Neural cell (in vitro differentiated cells): ENCODE measurements around the gene NPM1.

Experiments
- CTCF ChIP-seq: fragments of 450-650 bp; IDR thresholded peaks from 2 replicates; pipeline ENCODE4 v1.5.1; 2014; ENCODE audit warnings: antibody characterized with exemption, mild to moderate bottlenecking, moderate library complexity; ENCODE audit not compliant: poor library complexity, severe bottlenecking
- EP300 ChIP-seq: fragments of 450-650 bp; conservative IDR thresholded peaks from 2 replicates; pipeline ENCODE4 v1.6.1; 2014; ENCODE audit warnings: antibody characterized with exemption, mild to moderate bottlenecking, moderate library complexity; ENCODE audit not compliant: poor library complexity, severe bottlenecking
- EZH2 ChIP-seq: fragments of 200-600, 300-800 bp; shearing (Covaris generic), sonication (generic); IDR thresholded peaks from 2 replicates; pipeline ENCODE4 v1.6.1; 2014; ENCODE audit warnings: antibody characterized with exemption, low read length, borderline replicate concordance, mild to moderate bottlenecking; ENCODE audit not compliant: insufficient read depth, poor library complexity, severe bottlenecking
- MXI1 ChIP-seq: fragments of 450-650 bp; conservative IDR thresholded peaks from 2 replicates; pipeline ENCODE4 v1.6.1; 2014; ENCODE audit warnings: antibody characterized with exemption, mild to moderate bottlenecking; ENCODE audit not compliant: poor library complexity, severe bottlenecking
- POLR2AphosphoS5 ChIP-seq: IDR thresholded peaks from 2 replicates; pipeline ENCODE4 v1.6.1; 2012
- RAD21 ChIP-seq: fragments of 450-650 bp; conservative IDR thresholded peaks from 2 replicates; pipeline ENCODE4 v1.6.1; 2014; ENCODE audit warnings: antibody characterized with exemption, mild to moderate bottlenecking, moderate library complexity
- REST ChIP-seq: IDR thresholded peaks from 2 replicates; pipeline ENCODE4 v1.6.1; 2012; ENCODE audit warnings: borderline replicate concordance

GRCh38 chr5:171369898-171370297, 17.8 kb upstream of the NPM1 start:
- TF ChIP-seq RAD21 = no peak
- TF ChIP-seq EZH2 = no peak
- TF ChIP-seq POLR2AphosphoS5 = no peak
- TF ChIP-seq CTCF = no peak
- no peak for TF ChIP-seq REST
- TF ChIP-seq EP300 = no peak
- TF ChIP-seq MXI1 = no peak
